SIG-M5 treated with dmso at 0.1 percent for 504 hours (cell line): ENCODE measurements around the gene AANAT.

Experiments
- DNase-seq: peaks from one replicate; lab custom pipeline; 2025; ENCODE audit not compliant: unreplicated experiment; lab: John Stamatoyannopoulos, UW

AANAT gene

DNA sequence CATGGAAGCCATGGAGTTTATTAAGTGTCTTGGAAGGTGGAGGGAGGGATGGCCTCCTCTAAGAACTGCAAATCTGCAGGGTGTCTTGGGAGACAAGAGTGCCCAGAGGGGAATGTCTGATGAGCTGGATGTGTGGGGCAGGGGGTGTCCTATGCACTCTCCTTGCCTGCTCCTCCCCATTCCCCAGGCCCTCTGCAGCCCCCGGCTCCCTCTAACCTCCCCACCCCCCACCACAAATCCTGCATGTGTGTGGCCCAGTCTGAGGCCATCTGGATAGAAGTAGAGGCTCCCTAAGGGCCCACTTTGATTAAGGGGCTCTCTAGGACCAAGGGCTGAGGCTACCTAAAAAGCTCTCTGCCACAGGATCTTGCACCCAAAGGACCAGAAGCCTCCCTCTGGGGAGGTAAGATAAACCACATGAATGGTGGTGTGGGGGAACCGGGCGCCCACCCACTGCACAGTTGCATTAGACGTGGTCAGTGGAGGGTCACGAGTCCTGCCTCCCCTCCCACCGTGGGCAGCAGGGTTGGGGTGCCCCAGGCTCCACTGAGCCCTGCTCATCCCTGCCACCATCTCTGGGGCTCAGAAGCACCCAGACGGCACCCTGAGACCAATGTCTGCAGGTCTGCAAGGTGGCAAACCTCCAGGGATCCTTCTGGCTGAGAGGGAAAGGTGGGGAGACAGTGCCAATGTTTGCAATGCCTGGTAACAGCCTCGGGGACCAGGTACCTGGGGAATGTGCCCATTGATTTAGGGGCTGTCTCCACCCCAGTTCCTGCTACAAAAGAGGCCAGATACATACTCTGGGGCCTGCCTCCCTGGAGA, 618 bp downstream of the AANAT start:
- DNase-seq, result no peak

DNA sequence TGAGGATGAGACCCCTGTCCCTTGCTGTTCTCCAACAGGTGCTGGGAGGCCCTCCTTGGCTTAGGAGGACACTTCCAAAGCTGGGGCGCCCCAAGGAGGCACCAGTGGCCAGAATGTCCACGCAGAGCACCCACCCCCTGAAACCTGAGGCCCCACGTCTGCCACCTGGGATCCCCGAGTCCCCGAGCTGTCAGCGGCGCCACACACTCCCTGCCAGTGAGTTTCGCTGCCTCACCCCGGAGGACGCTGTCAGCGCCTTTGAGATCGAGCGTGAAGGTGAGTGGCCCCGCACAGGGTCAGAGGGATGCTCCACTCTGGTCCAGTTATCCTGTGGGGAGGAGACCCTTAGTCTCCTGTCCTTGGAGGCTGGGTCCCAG, 1.2 kb downstream of the AANAT start:
- no peak for DNase-seq

DNA sequence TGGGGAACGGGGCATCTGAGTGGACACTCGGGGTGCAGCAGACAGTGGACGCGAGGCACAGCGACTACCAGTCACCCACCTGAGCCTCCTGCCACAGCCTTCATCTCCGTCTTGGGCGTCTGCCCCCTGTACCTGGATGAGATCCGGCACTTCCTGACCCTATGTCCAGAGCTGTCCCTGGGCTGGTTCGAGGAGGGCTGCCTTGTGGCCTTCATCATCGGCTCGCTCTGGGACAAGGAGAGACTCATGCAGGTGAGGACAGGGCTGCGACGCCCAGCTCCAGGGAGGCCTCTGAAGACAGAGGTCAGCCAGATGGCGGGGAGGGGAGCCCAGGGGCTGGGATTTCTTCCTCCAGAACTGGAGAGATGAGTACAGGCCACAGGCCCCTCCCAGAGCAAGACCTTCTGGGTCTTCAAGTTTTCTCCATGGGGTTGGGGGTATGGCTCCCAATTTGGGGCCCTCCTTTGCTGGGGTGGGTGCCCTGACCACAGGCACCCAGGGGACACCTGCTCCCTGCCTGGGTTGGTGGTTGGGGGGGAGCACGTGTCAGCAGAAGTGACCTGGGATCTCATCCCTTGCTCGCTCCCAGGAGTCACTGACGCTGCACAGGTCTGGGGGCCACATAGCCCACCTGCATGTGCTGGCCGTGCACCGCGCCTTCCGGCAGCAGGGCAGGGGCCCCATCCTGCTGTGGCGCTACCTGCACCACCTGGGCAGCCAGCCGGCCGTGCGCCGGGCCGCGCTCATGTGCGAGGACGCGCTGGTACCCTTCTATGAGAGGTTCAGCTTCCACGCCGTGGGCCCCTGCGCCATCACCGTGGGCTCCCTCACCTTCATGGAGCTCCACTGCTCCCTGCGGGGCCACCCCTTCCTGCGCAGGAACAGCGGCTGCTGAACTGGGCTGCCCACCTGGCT, 1.9 kb downstream of the AANAT start:
- no peak for DNase-seq

DNA sequence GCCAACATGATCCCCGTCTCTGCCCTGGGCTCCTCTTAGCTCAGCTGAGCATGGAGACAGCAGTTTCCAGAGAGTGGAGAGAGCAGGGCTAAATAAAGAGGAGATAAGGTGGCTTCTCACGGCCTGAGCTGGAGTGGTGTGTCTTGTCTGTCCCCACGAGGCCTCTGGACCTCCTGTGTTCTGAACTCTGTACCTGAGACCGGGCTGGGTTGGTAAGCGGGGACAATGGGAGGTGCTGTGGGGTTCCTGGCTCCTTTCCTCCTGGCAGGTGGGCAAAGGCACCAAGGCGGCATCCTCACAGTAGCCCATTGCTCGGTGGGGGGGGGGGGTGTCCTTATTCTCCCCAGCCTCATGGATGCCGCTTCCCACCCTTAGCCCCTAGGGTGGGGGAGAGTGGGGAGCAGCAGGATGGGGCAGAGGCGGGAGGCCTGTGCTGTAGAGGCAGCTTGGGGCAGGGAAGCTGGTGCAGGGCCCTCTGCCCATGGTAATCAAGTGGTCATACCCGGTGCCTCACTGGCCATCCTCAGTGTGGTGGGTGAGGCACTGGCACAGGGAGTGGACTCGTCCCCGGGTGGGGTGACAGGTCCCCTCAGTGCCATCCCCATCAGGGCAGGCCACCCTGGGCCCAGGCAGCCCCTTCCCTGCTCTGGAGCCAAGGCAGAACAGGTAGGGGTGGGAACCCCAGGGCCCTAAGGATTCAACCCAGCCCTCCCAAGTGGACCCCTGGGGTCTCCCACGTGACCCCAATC, 2.8 kb downstream of the AANAT start:
- no peak for DNase-seq

DNA sequence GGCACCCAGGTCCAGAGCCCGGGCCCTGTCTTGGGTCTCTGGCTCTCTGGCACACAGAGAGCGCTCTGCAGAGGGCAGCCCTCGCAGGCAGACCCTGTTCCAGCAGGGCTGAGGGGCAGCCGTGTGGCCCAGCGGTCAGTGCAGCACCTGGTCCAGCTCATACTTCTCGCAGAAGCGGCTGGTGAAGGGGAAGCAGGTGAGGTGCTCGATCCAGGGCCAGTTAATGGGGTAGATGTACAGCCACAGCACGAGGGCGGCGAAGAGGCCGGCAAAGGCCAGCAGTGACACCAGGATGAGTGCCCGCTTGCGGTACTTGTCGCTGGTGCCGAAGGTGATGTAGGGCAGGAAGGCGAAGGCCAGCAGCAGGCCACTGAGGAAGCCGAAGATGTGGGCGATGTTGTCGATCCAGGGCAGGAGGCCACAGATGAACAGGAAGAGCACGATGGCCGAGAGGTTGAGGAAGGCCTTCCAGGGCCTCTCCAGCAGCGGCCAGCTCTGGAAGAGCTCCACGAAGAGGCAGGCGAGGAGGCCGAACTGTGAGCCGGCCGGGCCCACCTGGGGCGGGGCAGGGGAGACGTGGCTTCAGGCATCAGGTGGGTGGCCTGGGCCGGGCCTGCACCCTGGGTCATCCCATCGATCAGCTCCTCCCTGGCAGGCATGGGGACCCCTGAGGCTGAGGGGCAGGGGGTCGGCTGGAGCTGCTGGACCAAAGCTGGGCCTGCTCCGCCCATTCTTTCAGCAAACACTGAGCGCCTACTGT, 4.3 kb downstream of the AANAT start:
- no peak for DNase-seq

DNA sequence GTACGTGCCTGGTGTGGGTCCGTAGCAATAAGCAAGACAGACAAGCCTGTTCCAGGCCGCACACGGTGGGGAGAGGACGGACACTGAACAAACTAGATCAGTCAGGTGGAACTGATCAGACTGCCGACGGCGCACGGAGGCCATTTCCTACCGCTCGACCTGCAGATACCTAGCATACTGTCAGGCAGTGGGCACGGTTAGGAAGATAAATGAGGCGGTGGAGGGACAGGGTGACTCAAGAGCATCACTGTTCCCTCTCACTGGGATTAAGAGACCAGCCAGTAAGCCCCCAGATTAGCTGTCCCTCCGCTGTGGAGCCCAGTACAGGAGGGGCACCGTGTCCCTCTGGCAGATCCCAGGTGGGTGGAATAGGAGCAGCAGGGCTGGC, 4.8 kb downstream of the AANAT start:
- DNase-seq, result no peak

DNA sequence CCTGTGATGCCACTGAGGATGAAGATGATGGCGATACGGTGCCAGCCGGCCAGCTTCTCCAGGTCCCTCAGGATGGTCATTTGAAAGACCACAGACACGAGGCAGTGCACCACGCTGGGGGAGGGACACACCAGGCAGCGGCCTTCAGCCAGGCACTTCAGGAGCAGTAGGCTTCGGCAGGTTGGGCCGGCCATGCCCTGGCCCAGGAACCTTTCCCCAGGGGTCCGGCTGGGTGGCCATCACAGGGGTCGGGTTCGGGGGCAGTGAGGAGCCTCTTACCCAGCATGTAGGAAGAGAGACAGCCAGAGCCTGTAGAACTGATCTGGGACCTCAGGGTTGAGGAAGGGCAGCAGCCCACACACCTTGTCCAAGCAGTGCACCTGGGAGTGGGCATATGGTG, 5.3 kb downstream of the AANAT start:
- no peak for DNase-seq

DNA sequence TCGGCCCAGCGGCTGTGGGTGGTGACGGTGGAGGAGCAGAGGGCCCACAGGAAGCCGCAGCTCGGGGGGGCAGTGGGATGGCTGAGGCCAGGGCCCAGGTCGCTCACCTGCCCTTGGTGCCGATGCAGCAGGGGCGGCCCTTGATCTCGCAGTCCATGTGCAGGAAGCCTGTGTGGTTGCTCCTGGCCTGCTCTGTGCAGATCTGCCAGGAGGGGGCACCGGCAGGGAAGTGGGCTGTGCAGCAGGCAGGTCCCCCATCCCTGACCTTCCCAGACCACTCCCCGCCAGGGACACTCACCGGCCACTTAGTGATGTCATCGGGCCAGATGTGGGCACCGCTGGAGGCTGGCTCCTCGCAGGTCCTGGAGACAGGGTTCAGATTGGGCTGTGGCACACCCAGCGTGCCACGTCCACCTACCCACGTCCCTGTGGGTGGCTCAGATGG, 6.2 kb downstream of the AANAT start:
- no peak for DNase-seq

DNA sequence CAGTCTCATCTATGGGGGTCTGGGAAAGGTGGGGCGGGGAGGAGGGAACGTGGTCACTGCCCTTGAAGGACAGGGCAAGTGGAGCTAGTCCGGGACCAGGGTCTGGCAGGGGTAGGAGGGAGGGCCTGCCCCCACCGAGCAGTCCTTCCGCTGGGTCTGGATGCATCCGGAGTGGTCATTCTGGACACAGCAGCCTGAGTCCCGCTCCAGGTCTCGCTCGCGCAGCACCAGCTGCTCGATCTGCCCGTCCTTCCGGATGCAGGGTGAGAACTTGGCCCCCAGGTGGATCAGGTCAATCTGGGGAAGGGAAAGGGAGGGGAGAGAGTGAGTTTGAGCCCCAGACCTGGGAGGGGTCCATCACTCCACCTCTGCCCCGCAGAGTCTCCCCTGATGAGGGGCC, 6.8 kb downstream of the AANAT start:
- DNase-seq, result no peak

DNA sequence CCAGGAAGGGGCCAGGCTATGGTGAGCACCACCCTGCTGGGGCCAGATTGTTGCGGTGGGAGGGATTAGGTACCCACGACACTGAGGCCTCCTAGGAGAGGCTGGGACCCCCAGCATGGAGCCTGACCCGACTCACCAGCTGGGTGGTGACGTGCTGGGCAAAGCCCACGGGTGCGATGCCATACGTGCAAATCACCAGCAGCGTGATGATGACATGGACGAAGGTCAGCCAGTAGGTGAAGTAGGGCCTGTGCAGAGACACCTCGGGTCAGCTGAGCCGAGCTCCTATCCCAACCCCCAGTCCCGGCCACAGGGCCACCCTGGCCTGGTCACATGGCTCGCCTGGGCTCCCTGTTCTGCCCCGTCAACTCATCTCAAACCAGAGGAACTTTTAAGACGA, 7.5 kb downstream of the AANAT start:
- no peak for DNase-seq

DNA sequence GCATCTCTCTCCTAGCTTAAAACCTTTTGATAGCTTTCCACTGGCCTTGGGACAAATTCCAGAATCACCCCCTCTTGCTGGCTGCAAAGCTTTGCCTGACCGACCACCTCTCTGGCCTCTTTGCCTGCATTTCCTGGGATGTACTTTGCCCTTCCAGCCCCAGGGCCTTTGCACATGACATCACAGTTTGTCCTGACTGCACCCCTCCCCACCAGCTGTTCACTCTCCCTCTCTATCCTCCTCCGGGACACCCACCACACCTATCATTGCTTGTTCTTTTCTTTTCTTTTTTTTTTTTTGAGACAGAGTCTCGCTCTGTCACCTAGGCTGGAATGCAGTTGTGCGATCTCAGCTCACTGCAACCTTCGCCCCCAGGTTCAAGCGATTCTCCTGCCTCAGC, 7.9 kb downstream of the AANAT start:
- no peak for DNase-seq

DNA sequence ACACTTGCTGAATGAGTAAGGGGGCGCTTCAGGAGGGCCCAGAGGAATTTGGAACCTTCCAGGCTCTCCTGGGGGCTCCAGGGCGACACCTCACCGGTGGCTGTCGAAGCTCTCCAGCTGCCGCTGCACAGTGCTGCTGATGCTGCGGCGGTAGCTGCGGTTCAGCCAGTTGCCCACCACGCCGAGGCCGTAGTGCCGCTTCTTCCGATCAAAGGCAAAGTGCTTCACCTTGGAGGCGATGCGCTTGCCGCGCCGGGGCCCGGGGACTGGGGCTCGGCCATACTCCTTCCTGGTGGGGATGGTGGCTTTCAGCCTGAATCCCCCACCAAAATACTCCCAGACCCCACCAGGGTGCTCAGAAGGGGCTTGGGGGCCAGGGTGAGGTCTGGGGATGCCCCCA, 9.3 kb downstream of the AANAT start:
- no peak for DNase-seq

DNA sequence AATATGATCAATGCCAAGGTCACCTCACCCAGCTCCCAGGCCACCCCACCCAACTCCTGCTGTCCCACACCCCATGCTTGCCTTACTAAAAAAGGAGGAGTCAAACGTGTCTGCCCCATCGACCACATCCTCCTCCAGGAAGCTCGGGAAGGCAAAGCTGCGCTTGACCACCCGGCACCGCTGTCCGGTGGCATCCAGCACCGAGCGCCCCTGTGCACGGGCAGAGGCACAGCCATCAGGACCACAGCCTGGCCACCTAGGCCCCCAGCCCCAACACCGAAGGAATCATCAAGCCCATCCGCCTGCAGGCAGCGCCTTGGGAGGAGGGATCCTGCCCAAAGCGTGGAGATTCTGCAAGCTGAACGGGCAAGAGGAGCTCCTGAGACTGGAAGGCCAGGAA, 10.2 kb downstream of the AANAT start:
- DNase-seq, result no peak

DNA sequence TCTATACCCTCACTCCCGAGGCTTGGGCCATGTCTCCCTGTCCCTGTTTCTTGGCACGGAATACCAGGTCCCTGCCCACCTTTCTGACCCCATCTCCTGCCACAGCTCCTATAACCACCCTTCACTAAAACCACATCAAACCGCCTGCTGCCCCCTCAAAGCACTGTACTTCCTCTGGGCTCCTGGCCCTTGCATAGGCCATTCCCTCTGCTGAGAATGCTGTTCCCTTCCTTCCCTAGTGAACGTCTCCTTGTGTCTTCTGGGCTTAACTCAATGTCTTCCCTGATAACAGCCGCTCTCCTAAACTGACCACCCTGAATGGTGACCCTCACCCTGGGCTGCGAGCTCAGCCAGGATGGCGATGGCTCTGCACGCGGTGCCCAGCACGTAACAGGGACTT, 10.7 kb downstream of the AANAT start:
- no peak for DNase-seq

DNA sequence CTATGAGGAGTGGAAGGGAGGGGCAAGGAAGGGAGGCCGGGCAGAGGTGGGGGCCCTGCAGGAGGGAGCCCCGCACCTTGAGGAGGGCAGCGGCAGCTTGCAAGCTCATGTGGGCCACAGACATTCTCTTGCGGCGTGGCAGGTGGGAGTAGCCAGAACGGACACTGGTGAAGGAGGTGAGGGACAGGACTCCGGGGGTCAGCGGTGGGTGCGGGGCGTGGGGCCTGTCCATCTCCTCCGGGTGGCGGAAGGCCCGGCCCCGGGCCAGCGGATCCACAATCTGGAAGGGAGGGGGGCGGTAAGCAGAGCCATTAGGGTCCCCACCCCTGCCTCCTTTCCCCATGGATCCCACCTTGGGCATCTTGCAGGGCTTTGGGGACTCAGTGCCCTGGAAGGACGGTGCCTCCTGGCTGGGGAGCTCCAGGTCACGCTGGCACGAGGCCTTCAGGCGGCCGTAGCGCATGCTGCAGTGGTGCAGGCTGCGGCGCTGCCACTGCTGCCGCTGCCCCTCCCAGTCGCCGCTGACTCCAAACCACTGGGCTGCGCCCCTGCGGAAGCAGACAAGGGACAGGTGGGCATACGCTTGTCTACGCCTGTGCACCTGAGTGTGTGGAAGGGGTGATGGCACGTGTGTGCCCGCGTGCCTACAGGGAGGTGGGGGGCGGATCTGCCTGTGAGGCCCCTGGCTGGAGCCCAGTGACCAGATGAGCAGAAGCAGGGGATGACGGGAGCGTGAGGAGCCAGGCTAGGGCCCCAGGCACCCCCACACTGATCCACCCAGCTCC, 11.5 kb downstream of the AANAT start:
- no peak for DNase-seq

DNA sequence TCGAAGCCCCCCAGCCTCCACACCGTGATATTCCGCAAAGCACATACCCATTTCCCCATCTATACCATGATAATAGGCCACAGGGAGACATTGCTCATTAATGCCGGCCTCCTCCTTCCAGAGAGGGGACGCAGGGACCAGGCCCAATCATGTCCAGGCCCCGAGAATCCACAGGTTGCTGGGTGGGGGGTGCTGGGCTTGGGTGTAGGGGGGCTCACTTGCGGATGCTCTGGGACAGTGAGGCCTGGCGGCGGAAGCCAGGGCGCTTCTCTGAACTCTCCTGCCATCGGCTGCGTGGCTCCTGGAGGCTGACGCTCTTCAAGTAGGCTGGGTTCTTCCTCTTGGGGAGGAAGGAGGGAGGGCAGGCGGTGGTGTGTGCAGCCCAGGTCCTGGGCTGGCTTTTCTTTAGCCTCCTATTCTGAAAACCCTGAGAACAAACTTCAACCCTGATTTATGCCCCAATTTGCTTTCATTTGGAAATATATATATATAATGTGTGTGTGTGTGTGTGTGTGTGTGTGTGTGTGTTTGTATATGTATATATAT, 12.2 kb downstream of the AANAT start:
- no peak for DNase-seq

DNA sequence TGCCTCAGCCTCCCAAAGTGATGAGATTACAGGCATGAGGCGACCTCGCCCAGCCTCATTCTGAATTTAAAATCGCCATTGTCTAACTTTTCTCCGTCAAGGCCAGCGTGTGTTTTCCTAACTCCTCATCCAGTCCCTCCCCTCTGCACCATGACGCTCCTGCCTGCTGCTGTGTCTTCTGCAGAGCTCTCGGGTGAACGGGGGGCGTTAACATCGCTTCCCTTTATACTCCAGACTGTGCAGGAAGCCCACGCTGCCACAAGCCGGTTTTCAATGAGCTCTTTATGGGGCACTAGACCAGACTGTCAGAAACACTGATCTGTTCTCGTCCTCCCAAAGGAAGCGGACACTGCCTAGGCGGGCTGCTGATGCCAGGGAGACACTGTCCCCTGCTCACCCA, 13.2 kb downstream of the AANAT start:
- peak; percentile 71 for DNase-seq

DNA sequence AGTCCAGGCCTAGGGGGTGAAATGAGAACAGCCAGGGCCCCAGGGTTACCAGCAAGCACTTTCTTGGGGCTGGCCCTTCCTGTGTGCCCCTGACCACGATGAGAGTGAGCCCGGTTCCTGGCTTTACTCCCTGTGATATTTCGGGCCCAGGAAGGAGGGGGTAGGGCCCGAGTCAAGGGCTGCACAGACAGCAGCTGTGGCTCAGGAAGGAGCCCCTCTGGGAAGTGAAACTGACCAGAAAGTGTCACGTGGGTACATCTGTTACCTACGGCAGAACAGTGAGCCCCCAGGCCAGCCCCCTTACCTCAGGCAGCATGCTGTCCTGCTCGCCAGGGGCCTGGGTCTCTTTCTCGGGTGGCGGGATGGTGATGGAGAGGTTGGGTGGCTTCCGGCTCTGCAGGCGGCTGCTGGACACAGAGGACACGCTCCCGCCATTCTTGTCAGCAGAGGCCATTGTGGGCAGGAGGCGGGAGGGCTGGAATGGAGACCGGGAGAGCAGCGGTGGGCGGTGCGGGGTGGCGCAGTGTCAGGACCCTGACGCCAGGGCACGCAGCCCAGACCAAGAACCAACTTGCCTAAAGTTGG, 13.8 kb downstream of the AANAT start:
- DNase-seq, result peak; percentile 72

DNA sequence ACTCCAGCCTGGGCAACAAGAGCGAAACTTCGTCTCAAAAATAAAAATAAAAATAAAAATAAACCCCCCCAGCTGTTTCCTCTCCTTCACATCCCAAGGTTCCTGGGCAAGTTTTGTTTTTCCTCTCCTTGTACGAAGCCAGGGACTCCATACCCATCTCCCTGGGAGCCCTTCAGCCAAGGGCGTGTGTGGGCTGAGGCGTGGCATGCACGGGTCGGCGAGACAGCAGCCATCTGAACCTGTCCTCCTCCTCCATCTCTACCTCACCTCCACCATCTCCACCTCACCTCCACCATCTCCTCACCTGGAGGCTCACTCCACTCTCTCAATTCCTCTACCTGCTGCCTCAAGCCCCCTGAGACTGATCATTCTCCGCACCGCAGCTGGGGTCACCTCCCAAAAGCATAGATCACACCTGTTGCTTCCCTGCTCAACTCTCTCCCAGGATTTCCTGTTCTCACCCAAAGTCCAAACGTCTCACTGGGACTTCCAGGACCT, 16.9 kb downstream of the AANAT start:
- no peak for DNase-seq
